Measurements from ENCODE around the gene CALCOCO1. TPM values are rescaled to one million over a fixed set of nuclear protein-coding genes. Genes with fewer than 3 reads are reported as not detected.

The CALCOCO1 gene
- total and polyA plus RNA-seq, 2 of the 13 experiments (the other 11 are each of a cell fraction or from before 2014, with no cell fraction given) = 7.7 to 47.7 TPM

DNA sequence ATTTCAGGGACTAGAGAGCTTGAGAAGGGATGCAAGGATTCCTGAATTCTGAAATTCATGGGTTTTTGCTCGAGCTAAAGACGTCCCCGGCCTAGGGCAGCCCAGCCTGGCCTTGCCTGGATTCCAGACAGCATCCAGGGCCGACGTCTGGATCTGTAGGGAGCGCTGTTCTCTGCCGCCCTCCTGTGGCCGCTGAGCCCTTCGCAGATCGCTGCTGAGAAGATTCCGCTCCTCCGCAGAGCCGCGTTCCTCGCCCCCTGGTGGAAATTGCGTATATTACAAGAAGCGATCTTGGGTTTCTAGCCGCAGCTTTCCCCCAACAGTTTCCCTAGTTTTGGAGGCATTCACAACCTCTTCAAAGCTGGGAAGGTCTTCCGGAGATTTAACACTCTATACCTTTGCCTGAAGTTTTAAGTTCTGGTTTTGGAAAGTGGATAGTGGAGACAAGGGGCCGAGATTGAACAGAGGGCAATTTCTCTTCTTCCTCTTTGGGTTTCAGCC lies 19.4 kb upstream of the CALCOCO1 start (continued):
- TF ChIP-seq, protein P1, sequence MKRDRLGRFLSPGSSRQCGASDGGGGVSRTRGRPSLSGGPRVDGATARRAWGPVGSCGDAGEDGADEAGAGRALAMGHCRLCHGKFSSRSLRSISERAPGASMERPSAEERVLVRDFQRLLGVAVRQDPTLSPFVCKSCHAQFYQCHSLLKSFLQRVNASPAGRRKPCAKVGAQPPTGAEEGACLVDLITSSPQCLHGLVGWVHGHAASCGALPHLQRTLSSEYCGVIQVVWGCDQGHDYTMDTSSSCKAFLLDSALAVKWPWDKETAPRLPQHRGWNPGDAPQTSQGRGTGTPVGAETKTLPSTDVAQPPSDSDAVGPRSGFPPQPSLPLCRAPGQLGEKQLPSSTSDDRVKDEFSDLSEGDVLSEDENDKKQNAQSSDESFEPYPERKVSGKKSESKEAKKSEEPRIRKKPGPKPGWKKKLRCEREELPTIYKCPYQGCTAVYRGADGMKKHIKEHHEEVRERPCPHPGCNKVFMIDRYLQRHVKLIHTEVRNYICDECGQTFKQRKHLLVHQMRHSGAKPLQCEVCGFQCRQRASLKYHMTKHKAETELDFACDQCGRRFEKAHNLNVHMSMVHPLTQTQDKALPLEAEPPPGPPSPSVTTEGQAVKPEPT (CRISPR knock-in tag; IDR thresholded peaks at IDR 0.05; ENCODE audit: low read depth) = no peak
- TF ChIP-seq ZNF296 (CRISPR knock-in tag; conservative IDR thresholded peaks at IDR 0.05) = no peak
- no peak for TF ChIP-seq NFYB (CRISPR knock-in tag; IDR thresholded peaks at IDR 0.05)
- no peak for TF ChIP-seq ZNF24 (IDR thresholded peaks at IDR 0.05)
- no peak for TF ChIP-seq CENPT (CRISPR knock-in tag; IDR thresholded peaks at IDR 0.05; ENCODE audit: low read depth)
- TF ChIP-seq, protein P2, sequence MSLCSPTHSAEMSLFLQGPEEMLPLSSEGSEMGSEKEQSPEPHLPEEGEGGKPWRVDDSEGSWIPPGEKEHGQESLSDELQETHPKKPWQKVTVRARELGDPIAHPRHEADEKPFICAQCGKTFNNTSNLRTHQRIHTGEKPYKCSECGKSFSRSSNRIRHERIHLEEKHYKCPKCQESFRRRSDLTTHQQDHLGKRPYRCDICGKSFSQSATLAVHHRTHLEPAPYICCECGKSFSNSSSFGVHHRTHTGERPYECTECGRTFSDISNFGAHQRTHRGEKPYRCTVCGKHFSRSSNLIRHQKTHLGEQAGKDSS (CRISPR knock-in tag; IDR thresholded peaks at IDR 0.05; ENCODE audit: borderline replicate concordance, low read depth) = no peak
- no peak for TF ChIP-seq ISX (CRISPR knock-in tag; conservative IDR thresholded peaks at IDR 0.05)
- TF ChIP-seq ZNF7 (CRISPR knock-in tag; IDR thresholded peaks at IDR 0.05) = no peak
- no peak for TF ChIP-seq ZNF660 (CRISPR knock-in tag; IDR thresholded peaks at IDR 0.05; ENCODE audit: borderline replicate concordance, low read depth)
- TF ChIP-seq, protein P3, sequence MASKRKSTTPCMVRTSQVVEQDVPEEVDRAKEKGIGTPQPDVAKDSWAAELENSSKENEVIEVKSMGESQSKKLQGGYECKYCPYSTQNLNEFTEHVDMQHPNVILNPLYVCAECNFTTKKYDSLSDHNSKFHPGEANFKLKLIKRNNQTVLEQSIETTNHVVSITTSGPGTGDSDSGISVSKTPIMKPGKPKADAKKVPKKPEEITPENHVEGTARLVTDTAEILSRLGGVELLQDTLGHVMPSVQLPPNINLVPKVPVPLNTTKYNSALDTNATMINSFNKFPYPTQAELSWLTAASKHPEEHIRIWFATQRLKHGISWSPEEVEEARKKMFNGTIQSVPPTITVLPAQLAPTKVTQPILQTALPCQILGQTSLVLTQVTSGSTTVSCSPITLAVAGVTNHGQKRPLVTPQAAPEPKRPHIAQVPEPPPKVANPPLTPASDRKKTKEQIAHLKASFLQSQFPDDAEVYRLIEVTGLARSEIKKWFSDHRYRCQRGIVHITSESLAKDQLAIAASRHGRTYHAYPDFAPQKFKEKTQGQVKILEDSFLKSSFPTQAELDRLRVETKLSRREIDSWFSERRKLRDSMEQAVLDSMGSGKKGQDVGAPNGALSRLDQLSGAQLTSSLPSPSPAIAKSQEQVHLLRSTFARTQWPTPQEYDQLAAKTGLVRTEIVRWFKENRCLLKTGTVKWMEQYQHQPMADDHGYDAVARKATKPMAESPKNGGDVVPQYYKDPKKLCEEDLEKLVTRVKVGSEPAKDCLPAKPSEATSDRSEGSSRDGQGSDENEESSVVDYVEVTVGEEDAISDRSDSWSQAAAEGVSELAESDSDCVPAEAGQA (IDR thresholded peaks at IDR 0.05; ENCODE audit: low read depth) = no peak
- TF ChIP-seq, protein P3 (CRISPR knock-in tag; IDR thresholded peaks at IDR 0.05; ENCODE audit: borderline replicate concordance) = no peak
- no peak for TF ChIP-seq ZNF552 (CRISPR knock-in tag; IDR thresholded peaks at IDR 0.05; ENCODE audit: borderline replicate concordance)
- TF ChIP-seq CBFB (CRISPR knock-in tag; IDR thresholded peaks at IDR 0.05) = 0 out of 2 replicates have a peak, but pooled peaks have one; percentile 46
- TF ChIP-seq, protein P4, sequence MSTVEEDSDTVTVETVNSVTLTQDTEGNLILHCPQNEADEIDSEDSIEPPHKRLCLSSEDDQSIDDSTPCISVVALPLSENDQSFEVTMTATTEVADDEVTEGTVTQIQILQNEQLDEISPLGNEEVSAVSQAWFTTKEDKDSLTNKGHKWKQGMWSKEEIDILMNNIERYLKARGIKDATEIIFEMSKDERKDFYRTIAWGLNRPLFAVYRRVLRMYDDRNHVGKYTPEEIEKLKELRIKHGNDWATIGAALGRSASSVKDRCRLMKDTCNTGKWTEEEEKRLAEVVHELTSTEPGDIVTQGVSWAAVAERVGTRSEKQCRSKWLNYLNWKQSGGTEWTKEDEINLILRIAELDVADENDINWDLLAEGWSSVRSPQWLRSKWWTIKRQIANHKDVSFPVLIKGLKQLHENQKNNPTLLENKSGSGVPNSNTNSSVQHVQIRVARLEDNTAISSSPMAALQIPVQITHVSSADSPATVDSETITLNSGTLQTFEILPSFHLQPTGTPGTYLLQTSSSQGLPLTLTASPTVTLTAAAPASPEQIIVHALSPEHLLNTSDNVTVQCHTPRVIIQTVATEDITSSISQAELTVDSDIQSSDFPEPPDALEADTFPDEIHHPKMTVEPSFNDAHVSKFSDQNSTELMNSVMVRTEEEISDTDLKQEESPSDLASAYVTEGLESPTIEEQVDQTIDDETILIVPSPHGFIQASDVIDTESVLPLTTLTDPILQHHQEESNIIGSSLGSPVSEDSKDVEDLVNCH (CRISPR knock-in tag; IDR thresholded peaks at IDR 0.05) = no peak
- TF ChIP-seq, protein P5, sequence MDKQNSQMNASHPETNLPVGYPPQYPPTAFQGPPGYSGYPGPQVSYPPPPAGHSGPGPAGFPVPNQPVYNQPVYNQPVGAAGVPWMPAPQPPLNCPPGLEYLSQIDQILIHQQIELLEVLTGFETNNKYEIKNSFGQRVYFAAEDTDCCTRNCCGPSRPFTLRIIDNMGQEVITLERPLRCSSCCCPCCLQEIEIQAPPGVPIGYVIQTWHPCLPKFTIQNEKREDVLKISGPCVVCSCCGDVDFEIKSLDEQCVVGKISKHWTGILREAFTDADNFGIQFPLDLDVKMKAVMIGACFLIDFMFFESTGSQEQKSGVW (CRISPR knock-in tag; IDR thresholded peaks at IDR 0.05; ENCODE audit: borderline replicate concordance) = no peak
- no peak for TF ChIP-seq SNAPC2 (CRISPR knock-in tag; IDR thresholded peaks at IDR 0.05)
- TF ChIP-seq POGZ (CRISPR knock-in tag; IDR thresholded peaks at IDR 0.05) = no peak
- no peak for TF ChIP-seq ZFYVE20 (CRISPR knock-in tag; IDR thresholded peaks at IDR 0.05; ENCODE audit: borderline replicate concordance, low read depth)
- TF ChIP-seq ZSCAN9 (CRISPR knock-in tag; IDR thresholded peaks at IDR 0.05; ENCODE audit: borderline replicate concordance) = 0 out of 2 replicates have a peak, but pooled peaks have one; percentile 57

Measured in HepG2 (cell line).